ENCODE measurements around the gene ATF4. TPM values are rescaled to one million over a fixed set of nuclear protein-coding genes. Genes with fewer than 3 reads are reported as not detected.

The ATF4 gene
- total and polyA plus RNA-seq, 2 of the 13 experiments (the other 11 are each of a cell fraction or from before 2014, with no cell fraction given), result 486 to 1,297 TPM

DNA sequence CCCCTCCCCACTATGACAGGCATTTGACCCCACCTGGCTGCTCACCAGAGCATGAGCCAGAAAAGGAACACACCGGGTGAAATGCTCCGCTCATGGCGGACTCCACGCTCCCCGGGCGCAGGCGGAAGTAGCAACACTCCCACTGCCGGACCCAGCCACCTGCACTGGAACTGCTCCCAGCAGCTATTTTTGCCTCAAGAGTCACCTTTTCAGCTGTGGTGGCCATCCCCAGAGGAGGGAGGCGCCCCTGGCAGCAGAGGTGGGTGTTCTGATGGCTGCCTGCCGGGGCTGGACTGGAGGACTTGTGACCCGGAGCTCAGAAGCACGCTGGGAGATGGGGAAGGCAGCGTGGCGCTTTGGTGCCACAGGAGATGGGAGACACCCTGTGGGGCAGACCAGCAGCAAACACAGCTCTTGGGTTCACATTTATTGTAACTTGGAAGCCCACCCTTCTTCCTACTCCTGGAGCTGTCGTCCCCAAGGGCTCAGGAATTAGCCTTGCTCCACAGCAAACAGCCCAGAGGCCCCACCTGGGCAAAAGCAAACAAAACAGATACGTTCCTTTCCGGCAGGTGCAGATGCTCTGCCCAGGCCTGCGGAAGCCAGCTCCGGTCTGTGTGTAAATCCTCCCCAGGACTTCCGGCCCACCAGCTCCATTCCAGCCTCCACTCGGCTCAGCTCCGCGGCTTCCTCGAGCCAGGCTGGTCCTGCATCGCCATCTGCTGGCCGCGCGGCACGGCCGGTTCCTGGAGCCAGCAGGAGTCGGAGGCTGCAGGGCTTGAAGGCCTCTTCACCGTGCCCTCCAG lies 8.5 kb downstream of the ATF4 start (continued):
- TF ChIP-seq ZNF280B (CRISPR knock-in tag; IDR thresholded peaks at IDR 0.05; ENCODE audit: borderline replicate concordance), result peak; percentile 78; the same call in 1 of the 2 replicates
- TF ChIP-seq, protein P1, sequence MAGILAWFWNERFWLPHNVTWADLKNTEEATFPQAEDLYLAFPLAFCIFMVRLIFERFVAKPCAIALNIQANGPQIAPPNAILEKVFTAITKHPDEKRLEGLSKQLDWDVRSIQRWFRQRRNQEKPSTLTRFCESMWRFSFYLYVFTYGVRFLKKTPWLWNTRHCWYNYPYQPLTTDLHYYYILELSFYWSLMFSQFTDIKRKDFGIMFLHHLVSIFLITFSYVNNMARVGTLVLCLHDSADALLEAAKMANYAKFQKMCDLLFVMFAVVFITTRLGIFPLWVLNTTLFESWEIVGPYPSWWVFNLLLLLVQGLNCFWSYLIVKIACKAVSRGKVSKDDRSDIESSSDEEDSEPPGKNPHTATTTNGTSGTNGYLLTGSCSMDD (CRISPR knock-in tag; IDR thresholded peaks at IDR 0.05), result no peak
- no peak for TF ChIP-seq TERF1 (CRISPR knock-in tag; IDR thresholded peaks at IDR 0.05)
- TF ChIP-seq, protein P2, sequence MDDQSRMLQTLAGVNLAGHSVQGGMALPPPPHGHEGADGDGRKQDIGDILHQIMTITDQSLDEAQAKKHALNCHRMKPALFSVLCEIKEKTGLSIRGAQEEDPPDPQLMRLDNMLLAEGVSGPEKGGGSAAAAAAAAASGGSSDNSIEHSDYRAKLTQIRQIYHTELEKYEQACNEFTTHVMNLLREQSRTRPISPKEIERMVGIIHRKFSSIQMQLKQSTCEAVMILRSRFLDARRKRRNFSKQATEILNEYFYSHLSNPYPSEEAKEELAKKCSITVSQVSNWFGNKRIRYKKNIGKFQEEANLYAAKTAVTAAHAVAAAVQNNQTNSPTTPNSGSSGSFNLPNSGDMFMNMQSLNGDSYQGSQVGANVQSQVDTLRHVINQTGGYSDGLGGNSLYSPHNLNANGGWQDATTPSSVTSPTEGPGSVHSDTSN (CRISPR knock-in tag; IDR thresholded peaks at IDR 0.05; ENCODE audit: borderline replicate concordance), result no peak
- TF ChIP-seq ZFP62 (CRISPR knock-in tag; IDR thresholded peaks at IDR 0.05), result no peak
- no peak for TF ChIP-seq SNRNP70 (IDR thresholded peaks at IDR 0.05; ENCODE audit: low read depth, low read length)
- TF ChIP-seq, protein P3, sequence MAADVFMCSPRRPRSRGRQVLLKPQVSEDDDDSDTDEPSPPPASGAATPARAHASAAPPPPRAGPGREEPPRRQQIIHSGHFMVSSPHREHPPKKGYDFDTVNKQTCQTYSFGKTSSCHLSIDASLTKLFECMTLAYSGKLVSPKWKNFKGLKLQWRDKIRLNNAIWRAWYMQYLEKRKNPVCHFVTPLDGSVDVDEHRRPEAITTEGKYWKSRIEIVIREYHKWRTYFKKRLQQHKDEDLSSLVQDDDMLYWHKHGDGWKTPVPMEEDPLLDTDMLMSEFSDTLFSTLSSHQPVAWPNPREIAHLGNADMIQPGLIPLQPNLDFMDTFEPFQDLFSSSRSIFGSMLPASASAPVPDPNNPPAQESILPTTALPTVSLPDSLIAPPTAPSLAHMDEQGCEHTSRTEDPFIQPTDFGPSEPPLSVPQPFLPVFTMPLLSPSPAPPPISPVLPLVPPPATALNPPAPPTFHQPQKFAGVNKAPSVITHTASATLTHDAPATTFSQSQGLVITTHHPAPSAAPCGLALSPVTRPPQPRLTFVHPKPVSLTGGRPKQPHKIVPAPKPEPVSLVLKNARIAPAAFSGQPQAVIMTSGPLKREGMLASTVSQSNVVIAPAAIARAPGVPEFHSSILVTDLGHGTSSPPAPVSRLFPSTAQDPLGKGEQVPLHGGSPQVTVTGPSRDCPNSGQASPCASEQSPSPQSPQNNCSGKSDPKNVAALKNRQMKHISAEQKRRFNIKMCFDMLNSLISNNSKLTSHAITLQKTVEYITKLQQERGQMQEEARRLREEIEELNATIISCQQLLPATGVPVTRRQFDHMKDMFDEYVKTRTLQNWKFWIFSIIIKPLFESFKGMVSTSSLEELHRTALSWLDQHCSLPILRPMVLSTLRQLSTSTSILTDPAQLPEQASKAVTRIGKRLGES (CRISPR knock-in tag; IDR thresholded peaks at IDR 0.05; ENCODE audit: borderline replicate concordance), result no peak
- TF ChIP-seq, protein P4, sequence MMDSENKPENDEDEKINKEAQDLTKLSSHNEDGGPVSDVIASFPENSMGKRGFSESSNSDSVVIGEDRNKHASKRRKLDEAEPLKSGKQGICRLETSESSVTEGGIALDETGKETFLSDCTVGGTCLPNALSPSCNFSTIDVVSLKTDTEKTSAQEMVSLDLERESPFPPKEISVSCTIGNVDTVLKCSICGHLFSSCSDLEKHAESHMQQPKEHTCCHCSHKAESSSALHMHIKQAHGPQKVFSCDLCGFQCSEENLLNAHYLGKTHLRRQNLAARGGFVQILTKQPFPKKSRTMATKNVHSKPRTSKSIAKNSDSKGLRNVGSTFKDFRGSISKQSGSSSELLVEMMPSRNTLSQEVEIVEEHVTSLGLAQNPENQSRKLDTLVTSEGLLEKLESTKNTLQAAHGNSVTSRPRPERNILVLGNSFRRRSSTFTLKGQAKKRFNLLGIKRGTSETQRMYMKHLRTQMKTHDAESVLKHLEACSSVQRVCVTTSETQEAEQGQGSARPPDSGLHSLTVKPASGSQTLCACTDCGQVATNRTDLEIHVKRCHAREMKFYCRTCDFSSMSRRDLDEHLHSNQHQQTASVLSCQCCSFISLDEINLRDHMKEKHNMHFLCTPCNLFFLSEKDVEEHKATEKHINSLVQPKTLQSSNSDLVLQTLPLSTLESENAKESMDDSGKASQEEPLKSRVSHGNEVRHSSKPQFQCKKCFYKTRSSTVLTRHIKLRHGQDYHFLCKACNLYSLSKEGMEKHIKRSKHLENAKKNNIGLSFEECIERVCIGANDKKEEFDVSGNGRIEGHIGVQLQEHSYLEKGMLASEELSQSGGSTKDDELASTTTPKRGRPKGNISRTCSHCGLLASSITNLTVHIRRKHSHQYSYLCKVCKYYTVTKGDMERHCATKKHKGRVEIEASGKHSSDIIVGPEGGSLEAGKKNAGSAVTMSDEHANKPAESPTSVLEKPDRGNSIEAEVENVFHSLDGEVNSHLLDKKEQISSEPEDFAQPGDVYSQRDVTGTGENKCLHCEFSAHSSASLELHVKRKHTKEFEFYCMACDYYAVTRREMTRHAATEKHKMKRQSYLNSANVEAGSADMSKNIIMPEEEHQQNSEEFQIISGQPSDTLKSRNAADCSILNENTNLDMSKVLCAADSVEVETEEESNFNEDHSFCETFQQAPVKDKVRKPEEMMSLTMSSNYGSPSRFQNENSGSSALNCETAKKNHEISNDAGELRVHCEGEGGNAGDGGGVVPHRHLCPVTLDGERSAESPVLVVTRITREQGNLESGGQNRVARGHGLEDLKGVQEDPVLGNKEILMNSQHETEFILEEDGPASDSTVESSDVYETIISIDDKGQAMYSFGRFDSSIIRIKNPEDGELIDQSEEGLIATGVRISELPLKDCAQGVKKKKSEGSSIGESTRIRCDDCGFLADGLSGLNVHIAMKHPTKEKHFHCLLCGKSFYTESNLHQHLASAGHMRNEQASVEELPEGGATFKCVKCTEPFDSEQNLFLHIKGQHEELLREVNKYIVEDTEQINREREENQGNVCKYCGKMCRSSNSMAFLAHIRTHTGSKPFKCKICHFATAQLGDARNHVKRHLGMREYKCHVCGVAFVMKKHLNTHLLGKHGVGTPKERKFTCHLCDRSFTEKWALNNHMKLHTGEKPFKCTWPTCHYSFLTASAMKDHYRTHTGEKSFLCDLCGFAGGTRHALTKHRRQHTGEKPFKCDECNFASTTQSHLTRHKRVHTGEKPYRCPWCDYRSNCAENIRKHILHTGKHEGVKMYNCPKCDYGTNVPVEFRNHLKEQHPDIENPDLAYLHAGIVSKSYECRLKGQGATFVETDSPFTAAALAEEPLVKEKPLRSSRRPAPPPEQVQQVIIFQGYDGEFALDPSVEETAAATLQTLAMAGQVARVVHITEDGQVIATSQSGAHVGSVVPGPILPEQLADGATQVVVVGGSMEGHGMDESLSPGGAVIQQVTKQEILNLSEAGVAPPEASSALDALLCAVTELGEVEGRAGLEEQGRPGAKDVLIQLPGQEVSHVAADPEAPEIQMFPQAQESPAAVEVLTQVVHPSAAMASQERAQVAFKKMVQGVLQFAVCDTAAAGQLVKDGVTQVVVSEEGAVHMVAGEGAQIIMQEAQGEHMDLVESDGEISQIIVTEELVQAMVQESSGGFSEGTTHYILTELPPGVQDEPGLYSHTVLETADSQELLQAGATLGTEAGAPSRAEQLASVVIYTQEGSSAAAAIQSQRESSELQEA (CRISPR knock-in tag; IDR thresholded peaks at IDR 0.05; ENCODE audit: not compliant biosample characterization), result no peak
- TF ChIP-seq KLF15 (CRISPR knock-in tag; IDR thresholded peaks at IDR 0.05; ENCODE audit: borderline replicate concordance), result peak; percentile 78; the same call in 1 of the 2 replicates
- TF ChIP-seq CEBPB (IDR thresholded peaks at IDR 0.05; ENCODE audit: borderline replicate concordance, low read depth, low read length), result no peak

All from HepG2 (cell line).